A673 (cell line): Measurements from ENCODE around the gene KIAA1143.

Experiments used
- EZH2 ChIP-seq: fragments of 200-600 bp; sonication (generic); IDR thresholded peaks from 2 replicates; pipeline ENCODE4 v1.6.1; 2017; ENCODE audit warnings: borderline replicate concordance, low read depth, mild to moderate bottlenecking, mixed read lengths, antibody characterized with exemption, low read length; ENCODE audit not compliant: poor library complexity, severe bottlenecking
- TF ChIP-seq, protein P1 (sequence below): fragments of 300-800, 200-600 bp; sonication (generic); conservative IDR thresholded peaks from 2 replicates; pipeline ENCODE4 v1.5.1; 2017; ENCODE audit warnings: low read depth, mild to moderate bottlenecking, antibody characterized with exemption, low read length, moderate library complexity, mixed read lengths

DNA sequence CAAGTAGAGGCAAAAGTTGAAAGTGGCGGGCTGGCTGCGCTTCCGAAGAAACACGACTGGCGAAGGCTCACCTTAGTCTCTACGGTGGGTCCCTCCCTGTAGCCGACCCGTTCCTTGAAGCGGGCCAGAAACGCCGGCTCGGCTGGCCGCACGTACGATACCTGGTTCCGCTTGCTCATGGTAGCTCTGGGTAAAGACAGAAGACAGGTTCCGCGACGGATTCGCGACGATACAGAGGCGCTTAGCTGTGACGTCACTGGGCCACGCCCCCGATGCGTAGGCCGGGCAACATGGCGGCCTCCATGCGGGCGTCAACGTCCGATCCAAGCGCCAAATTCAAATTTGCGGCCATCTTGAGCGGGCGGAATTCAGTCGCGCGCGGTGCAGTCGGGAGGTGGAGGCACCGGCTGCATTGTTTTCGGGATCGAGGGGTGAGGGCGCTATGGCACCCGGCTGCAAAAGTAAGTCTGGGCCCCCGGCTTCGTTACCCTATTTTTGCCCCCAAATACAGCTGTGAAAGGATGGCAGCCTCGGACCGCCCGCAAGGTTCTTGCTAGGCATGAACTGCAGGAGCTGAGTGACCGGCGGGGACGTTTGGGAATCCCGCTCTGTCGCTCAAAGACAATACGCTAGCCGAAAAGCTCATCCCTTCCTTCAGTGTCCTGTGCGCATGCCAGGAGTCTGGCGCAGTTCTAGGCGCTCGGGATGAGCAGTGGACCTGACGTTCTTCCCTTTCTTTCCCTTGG lies at the start of gene KIAA1143, which contains the start of gene KIF15:
- TF ChIP-seq EZH2 = no peak
- TF ChIP-seq, protein P1, sequence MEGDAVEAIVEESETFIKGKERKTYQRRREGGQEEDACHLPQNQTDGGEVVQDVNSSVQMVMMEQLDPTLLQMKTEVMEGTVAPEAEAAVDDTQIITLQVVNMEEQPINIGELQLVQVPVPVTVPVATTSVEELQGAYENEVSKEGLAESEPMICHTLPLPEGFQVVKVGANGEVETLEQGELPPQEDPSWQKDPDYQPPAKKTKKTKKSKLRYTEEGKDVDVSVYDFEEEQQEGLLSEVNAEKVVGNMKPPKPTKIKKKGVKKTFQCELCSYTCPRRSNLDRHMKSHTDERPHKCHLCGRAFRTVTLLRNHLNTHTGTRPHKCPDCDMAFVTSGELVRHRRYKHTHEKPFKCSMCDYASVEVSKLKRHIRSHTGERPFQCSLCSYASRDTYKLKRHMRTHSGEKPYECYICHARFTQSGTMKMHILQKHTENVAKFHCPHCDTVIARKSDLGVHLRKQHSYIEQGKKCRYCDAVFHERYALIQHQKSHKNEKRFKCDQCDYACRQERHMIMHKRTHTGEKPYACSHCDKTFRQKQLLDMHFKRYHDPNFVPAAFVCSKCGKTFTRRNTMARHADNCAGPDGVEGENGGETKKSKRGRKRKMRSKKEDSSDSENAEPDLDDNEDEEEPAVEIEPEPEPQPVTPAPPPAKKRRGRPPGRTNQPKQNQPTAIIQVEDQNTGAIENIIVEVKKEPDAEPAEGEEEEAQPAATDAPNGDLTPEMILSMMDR = no peak
